Erythroblast (primary cell): ENCODE data around the gene PUS7L.

Experiments
- GATA1 ChIP-seq: IDR thresholded peaks from 2 replicates; pipeline ENCODE4 v1.6.1; 2011; ENCODE audit warnings: low read depth, mild to moderate bottlenecking, control low read depth, low read length, moderate library complexity
- POLR2A ChIP-seq: IDR thresholded peaks from 2 replicates; pipeline ENCODE4 v1.6.1; 2011; ENCODE audit warnings: mild to moderate bottlenecking, low read length

GRCh38 chr12:43733687-43734086, 24.9 kb downstream of the PUS7L start:
- TF ChIP-seq POLR2A (no peak), GATA1 (no peak)
